Brain pericyte (primary cell): ENCODE measurements around the gene CYB5RL.
A peak's percentile ranks its signal among the peaks of the same experiment; 100 is the strongest.
"Not testable (repeated sequence)": the region's sequence is repeated elsewhere in the genome, so short reads cannot be mapped to it uniquely, and the experiment has no call there.

Experiments
- DNase-seq: peaks from one replicate; pipeline ENCODE4 v3.0.0-alpha.2; 2012; ENCODE audit warnings: low read depth, low spot score

CYB5RL gene

DNA sequence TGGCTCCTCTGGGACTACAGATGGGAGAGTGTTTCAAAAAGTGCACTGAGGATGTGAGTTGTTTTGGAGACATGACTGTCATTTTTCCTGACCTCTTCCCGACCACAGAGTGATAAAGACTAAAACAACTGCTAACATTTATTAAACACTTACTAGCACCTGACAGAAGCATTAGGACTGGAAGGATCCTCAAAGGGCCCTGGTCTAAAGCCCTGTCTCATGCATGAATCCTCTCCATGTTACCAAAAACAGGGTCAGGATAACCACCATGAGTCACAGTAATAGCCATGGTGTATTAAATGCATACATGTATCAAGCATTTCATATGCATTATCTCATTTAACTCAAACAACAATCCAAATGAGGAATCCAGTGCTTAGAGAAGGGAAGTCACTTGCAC is 11.5 kb downstream of the CYB5RL start:
- DNase-seq, result no peak

DNA sequence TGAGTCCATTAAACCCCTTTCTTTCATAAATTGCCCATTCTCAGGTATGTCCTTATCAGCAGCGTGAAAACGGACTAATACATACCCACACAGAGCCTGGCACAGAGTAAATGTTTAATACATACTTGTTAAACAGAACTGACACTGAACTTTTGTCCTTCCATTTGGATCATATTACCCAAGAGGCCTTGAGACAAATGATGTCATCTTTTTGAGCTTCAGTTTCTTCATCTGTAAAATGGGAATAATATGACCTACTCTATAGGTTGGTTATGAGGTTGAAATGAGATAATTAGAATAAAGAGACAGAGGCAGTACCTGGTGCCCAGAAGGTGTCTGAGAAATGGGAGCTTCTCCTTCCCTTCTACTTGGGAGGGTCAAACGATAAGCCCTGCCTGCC is 13.8 kb downstream of the CYB5RL start:
- DNase-seq, result no peak

DNA sequence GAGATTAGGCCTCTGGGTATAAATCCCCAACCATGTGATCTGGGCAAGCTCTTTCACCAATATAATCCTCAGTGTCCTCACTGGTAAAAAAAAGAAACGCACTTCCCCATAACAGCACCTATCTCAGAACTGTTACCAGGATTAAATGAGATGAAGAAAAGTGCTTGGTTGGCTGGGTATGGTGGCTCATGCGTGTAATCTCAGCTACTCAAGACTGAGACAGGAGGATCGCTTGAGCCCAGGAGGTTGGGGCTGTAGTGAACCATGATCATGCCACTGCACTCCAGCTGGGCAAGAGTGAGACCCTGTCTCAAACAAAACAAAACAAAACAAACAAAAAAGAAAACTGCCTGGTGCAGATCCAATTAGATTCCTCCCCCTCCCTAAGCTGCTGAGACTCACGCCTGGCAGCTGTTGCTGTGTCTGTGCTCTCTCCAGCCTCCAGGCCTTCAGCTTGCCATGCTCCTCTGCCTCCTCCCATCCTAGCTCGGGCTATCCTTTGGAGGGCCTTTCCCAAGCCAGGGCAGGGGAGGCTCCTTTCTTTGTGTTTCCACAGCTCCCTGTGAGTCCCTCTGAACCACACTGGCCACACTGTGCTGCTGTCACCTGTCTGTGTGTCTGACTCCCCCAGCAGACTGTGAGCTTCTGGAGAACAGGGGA is 19.0 kb downstream of the CYB5RL start:
- DNase-seq, result no peak

DNA sequence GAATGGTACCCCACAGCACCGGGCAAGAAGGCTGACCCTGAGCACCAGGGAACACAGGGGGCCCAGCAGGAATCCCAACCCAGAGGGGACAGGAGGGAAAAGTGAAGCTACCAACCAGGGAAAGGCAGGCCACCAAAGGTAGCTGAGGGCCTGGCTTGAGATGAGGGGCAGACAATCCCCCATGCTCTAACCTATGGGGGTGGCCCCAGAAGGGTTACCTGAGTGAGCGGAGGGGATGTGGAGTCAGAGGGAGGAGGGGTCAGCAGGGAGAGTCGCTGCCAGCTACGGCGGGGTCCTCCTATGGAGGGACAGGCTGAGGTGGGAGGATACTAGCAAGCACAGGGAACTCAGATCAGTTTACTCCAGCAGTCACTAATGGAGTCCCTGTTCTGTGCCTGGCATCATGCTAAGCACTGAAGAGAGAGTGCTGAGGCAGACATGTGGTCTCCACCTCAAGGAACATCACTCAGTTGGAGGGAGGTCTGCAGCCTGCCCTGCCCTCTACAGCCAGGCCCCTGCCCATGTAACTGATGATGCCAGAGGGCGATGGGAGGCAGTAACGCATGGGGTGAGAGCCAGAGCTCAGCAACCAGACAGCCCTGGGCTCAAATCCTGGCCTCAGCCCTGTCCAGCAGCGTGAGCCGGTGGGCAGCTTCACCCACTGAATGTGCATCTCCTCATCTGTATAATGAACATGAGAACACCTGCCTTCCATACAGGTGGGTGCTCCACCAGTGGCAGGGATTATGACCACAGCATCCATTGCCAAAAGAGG is 21.3 kb downstream of the CYB5RL start:
- DNase-seq, result no peak

DNA sequence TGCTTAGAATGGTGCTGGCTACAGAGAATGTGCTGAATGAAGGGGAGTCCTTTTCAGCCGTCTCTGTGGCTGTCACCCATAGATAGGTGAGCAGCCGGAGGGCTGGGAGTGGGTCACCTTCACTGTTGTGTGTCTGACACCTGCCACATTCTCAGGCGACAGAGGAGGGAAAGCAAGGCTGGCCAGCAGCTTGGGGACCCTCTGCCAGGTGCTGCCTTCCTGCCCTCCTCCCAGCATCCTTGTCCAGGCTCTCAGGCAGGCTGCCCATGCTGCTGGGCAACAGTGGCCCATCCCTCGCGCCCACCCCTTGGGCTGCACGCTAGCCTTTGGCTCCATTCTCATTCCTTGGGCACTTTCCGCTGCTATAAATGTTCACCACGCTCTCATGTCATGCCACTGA is 22.1 kb downstream of the CYB5RL start:
- DNase-seq, result no peak

DNA sequence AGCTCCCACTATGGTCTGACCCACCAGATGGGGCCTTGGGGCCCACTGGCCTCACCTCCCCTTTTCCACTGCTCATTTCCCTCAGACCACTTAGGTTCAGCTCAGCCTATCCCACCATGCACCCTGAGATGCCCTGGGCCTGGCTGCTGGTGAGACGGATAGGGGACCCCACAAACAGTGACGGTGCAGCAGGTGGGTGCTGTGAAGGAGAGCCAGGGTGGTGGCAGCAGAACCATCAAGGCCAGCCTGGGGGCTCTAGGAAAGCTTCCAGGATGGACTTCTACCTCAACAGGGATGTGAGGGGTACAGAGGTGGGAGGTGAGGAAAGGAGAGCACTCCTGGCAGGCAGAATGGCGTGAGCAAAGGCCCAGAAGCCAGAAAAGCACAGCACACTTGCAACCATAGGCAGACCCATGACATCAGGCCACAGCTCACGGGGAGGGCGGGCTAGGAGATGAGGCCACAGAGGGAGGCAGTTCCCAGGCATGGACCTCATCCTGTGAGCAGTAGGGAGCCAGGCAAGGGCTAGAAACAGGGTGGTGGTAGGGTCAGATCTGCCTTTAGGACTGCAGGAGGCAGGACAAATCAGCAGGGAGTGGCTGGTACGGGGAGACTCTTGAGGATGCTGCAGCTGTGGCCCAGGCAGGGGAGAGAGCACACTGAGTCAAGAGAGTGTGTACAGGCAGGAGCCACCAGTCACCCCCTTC is 23.1 kb downstream of the CYB5RL start:
- peak; percentile 47 for DNase-seq

DNA sequence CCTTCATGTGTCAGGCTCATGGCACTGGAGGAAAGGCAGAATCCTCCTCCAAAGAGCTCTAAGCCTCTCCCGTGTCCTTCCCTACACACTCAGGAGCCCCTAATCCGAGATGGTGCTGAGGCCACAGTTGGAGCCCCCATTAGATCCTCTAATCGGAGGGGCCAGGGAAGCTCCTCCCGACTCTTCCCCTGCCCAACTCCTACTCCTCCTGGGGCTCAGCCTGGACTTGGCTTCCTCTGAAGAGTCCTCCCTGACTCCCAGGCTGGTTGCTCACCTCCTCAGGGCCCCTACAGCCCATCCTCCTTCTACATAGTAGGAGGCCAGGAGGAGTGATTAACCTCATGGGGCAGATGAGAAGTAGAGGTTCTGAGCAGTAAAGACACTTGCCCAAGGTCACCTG is 25.7 kb downstream of the CYB5RL start:
- no peak for DNase-seq

DNA sequence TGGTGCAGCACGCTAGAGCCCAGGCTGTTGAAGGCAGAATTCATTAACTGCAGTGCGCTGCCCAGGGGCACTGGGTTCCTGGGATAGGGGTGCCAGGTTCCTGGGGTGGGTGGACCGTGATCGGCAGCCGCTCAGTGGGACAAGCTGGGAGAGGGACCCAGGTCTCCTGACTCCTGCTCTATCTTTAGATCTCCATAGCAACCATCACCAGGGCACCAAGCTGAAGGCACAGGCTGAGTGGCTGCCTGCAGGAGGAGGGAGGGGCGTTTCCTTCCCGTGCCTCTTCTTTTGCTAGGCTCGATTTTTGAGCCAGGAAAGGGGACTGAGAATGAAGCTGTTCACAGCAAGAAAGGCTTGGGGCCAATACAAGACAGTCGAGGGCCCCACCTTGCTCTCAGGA is 26.1 kb downstream of the CYB5RL start:
- DNase-seq, result no peak

DNA sequence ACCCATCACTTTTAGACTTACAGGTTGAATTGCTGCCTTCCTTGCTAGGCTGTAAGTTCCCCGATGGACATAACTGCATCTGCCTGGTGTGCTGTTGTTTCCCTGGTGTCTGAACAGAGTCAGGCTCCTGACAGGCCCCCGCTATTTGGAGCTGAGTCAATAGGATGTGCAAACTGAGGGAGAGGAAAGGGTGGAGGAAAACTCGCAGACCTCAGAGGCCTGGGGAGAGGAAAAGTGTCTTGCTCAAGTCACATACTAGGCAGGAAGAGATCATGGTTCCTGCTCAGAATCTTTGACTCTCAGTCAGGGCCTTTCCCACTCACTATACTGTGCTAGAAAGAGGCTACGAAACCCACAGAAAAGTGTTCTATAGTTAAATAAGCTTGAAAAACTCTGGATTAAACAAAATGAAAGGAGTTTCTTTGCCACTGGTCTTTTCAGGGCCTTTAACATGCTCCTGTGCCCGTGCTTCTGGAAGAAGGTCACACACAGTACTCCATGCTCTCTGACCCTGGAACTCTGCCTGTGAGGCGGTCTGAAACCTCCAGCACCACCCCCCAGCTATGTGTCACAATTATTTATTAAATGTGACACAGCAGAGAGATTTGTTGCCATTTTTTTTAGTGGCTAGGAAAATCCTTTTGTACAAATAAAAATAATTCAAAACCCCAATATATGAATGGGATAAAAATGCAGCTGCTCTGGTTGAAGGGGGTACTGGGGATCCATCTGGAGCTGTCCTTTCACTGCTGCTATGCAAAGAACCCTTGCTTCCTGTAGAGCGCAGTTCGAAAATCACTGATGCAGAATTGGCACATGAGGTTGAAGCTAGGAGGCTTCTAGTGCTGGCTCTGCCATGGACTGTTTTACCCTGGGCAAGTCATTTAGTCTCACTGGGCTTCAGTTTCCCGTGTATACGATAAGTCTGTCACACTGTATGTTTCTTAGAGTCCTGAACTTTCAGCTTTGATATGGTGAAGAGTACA is 26.9 kb downstream of the CYB5RL start:
- no peak for DNase-seq

DNA sequence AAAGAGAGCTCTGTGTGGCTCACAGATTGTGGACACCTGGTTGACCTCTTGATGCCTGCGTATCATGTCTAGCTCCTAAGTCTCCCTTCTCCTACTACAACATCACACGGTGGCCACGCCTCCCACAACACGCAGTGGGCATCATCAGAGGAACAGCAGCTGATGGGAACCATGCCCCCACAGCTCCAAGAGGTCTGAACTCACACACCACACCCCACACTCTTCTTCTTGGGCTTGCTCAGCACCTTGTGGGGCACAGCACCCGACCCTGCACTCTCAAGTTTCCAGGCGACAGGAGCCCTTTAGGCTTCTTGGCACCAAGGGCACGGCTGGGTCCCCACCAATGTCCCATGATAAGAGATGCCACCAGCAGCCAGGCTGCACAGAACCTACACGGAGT is 28.2 kb downstream of the CYB5RL start:
- DNase-seq, result no peak

DNA sequence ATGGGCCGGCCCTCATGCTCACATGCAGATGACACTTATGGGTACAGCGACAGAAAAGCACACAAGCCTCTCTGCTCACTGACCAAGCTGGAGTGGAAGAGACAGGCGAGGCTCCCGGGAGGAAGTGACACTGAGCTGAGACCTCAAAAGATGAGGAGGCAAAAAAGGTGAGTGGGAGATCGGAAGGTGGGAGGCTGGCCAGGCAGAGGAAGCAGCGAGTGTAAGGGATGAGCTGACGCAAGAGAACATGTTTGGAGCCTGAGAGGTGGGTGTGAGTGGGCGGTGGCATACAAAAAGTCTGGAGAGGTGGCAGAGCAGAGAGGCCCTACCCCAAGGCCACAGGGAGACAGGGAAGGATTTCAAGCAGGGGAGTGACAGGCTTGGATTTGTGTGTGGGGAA is 28.8 kb downstream of the CYB5RL start:
- no peak for DNase-seq

DNA sequence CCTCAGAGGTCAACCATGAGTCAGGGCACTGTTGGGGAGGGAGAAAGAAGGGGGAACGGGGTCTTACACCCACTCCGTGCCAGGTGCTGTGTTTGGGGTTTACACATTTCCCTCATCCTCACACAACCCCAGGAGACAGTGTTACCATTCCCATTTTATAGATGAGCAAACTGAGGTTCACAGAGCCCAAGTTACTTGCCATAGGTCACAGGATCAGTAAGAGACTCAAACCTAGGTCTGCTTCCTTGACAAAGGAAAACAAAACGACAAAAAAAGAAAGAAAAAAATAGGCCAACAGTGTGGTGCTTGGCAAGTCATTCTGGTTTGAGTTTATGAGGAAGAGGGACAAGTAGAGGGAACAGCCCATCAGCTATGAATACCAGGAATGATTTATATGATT is 30.8 kb downstream of the CYB5RL start:
- DNase-seq, result no peak

DNA sequence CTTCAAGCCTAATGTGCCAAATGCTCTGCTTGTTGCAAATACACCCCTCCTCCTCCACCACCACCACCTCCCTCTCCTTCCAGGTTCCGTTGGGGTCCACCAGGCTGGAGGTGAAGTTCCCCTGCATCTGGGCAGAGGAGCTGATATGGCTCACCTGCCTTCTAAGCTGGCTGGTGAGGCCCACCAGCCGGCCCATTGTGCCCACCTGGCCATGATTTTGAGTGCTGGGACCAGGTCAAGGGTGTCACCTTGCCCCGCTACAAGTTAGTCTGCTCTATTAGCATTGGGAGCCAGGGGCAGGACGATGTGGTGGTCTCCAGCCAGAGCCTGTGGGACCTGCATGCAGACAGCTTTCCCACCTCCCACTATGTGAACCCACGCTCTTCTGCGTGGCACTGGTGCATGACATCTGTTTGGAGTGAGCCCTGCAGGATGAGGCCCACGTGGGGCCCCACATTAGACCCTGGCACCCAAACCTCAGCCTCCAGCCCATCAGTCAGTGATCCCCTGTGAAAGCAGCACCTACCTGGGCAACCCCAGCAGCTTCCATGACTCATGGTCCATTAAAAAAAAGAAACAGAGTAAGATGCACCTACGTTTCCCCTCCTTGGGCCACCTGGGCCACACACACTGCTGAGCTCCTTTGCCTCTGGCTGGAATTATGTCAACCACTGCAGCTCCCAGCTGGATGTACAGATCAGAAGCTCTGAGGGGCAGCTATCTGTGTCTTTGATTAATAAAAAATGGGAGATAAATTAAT is 31.4 kb downstream of the CYB5RL start:
- no peak for DNase-seq

DNA sequence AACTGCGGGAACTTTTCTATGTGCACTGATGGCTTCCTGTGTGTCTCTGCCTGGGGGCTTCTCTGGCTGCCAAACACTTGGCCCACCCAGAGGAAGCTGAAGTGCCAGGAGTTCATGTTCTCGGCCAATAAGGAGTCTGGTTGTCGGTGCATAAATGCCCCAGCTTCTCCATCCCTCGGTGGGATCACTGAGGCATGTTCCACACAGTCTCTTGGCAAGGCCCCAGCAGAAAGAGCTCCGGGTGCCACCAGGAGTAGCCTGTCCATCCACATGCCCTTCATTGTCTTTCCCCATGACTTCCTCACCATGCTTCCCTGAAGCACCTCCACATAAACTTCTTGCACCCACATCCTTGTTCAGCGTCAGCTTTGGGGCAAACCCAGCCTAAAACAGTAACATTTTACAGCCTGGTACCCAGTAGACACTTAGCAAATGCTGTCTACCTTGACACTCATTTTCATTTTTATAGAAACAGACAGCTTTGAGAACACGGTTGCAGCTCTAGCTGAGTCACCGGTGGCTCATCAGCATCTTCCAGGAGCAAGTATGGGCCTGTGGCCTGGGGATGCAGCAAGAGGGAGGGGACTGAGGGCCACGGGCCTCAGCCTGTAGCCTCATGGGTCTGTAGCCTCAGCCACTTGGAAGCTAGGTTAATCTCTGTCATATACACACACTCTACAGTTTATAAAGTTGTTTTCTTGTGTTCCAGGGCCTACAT is 32.2 kb downstream of the CYB5RL start:
- DNase-seq, result no peak

DNA sequence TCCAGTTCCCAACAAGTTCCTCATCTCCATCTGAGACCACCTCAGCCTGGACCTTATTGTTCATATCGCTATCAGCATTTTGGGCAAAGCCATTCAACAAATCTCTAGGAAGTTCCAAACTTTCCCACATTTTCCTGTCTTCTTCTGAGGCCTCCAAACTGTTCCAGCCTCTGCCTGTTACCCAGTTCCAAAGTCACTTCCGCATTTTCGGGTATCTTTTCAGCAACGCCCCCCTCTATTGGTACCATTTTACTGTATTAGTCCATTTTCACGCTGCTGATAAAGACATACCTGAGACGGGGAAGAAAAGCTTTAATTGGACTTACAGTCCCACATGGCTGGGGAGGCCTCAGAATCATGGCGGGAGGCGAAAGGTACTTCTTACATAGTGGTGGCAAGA is 33.5 kb downstream of the CYB5RL start:
- DNase-seq, result not testable (repeated sequence)

DNA sequence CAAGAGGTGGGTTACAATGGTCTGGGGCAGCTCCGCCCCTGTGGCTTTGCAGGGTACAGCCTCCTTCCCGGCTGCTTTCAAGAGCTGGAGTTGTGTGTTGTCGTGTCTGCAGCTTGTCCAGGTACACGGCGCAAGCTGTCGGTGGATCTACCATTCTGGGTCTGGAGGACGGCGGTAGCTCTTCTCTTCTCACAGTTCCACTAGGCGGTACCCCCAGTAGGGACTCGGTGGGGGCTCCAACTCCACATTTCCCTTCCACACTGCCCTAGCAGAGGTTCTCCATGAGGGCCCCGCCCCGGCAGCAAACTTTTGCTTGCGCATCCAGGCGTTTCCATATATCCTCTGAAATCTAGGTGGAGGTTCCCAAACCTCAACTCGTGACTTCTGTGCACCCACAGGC is 34.7 kb downstream of the CYB5RL start:
- DNase-seq, result no peak

DNA sequence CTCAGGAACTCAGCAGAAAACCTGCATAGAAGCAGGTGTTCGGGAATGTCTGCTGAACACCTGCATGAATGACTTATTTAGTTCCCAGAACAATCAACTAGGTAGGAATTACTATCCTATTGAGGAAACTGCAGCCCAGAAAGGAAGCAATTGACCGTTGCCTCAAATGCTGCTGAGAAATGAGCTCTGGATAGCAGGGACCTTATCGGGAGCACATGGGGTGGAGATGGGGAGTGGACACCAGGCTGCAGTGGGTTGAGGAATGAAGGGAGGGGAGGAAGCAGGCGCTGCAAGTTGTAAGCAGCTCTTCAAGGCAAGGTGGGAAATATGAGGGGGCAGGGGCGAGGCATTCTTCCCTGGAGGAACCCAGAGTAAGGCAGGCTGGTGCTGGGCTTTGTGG is 36.3 kb downstream of the CYB5RL start:
- DNase-seq, result no peak

DNA sequence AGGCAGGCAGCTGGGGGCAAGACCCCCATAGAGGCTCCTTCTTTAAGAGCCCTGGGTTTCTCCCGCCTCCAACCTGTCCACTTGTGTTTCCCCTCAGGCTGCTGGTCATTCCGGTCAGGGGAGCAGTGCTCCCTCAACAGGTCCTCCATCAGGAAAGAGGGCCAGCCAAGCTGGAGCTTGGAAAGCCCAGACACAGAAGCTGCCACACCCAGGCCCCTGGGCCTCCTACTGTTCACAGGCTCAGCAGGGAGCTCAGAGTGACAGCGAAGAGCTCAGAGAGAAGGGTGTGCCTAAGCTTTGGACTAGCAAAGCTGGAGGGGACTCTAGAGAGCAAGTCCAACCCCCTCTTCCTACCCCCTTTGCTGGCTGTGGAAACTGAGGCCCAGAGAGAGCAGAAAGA is 36.8 kb downstream of the CYB5RL start:
- no peak for DNase-seq

DNA sequence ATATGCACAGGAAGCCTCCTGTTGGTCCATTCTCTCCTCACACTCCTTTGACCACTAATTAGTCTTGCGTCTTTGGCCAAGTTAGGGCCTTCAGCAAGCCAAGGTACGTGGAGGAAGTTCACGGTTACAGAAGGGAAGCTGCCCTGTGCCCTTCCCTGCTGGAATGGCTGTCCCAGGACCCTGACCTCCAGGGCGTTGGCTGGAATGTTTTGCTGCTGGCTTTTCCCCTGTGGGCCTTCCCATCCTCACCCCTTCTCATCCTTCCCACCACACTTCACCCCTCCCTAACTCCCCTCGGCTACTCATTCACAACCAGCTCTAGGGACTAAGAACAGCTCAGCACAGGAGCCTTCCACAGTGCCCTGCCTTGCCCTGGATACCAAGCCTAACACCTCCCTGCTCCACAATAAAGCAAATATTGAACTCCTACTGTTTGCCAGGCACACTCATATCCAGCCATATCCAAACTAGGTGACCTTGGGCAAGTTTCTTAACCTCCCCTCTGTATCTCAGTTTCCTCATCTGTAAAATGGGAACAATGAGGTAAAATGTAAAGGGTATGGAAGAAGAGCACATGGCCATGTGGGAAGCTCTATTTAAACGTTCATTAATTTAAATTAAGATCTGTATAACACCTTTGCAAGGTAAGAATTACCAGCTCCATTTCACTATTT is 38.2 kb downstream of the CYB5RL start:
- no peak for DNase-seq

DNA sequence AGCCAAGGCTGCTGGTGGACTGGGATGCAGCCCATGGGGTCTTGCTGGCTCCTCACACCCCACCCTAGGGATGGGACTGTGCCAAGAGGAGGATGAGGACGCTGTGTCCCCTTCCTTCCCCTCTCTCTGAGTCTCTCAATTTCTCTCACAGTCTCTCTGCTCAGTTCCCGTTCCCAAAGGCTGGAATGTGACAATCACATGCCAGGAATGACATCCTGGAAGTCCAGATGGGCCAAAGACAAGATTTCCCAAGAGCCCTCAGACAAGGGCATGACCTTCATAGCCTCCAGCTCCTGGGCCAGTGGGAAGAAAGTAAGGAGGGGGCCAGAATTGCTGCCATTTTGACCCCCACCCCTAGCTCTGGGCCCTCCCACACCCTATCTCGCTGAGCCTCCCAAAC is 39.5 kb downstream of the CYB5RL start:
- DNase-seq, result no peak
